Measurements from ENCODE around the gene KMT2D. TPM values are rescaled to one million over a fixed set of nuclear protein-coding genes. Genes with fewer than 3 reads are reported as not detected.

Gene KMT2D
- total and polyA plus RNA-seq, 10 of the 15 experiments (the other 5 are each of a cell fraction or from before 2014, with no cell fraction given): 0.51 to 71.5 (median 10.4) TPM

- TF ChIP-seq, protein P1, sequence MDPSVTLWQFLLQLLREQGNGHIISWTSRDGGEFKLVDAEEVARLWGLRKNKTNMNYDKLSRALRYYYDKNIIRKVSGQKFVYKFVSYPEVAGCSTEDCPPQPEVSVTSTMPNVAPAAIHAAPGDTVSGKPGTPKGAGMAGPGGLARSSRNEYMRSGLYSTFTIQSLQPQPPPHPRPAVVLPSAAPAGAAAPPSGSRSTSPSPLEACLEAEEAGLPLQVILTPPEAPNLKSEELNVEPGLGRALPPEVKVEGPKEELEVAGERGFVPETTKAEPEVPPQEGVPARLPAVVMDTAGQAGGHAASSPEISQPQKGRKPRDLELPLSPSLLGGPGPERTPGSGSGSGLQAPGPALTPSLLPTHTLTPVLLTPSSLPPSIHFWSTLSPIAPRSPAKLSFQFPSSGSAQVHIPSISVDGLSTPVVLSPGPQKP (IDR thresholded peaks at IDR 0.05; ENCODE audit: low read depth, low read length): peak; percentile 89
- TF ChIP-seq CHD4 (IDR thresholded peaks at IDR 0.05) (no peak), ZBTB4 (CRISPR knock-in tag; IDR thresholded peaks at IDR 0.05) (no peak), ATF7 (IDR thresholded peaks at IDR 0.05; ENCODE audit: low read depth) (peak; percentile 50; the same call in 1 of the 2 replicates)
- TF ChIP-seq, protein P2, sequence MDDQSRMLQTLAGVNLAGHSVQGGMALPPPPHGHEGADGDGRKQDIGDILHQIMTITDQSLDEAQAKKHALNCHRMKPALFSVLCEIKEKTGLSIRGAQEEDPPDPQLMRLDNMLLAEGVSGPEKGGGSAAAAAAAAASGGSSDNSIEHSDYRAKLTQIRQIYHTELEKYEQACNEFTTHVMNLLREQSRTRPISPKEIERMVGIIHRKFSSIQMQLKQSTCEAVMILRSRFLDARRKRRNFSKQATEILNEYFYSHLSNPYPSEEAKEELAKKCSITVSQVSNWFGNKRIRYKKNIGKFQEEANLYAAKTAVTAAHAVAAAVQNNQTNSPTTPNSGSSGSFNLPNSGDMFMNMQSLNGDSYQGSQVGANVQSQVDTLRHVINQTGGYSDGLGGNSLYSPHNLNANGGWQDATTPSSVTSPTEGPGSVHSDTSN (IDR thresholded peaks at IDR 0.05; ENCODE audit: insufficient replicate concordance, low read depth, low read length): peak; percentile 9
Measured at GRCh38 chr12:49018261-49019119, 42.1 kb downstream of the KMT2D start, which contains the start of gene PRKAG1 (continued).

Measured in GM12878 (cell line).